PC-3 (cell line): ENCODE measurements around the gene PDHB.
A peak's percentile ranks its signal among the peaks of the same experiment; 100 is the strongest.

ENCODE experiments used
- EZH2 ChIP-seq: fragments of 300-600 bp; sonication (generic); IDR thresholded peaks from one replicate; pipeline ENCODE4 v1.6.1; 2017; ENCODE audit warnings: antibody characterized with exemption, mild to moderate bottlenecking, low read length; ENCODE audit not compliant: unreplicated experiment
- TF ChIP-seq, protein P1 (sequence below): fragments of 300-600 bp; sonication (generic); conservative IDR thresholded peaks from 2 replicates; pipeline ENCODE4 v1.5.1; 2017; ENCODE audit warnings: antibody characterized with exemption, low read depth, mild to moderate bottlenecking, low read length

DNA sequence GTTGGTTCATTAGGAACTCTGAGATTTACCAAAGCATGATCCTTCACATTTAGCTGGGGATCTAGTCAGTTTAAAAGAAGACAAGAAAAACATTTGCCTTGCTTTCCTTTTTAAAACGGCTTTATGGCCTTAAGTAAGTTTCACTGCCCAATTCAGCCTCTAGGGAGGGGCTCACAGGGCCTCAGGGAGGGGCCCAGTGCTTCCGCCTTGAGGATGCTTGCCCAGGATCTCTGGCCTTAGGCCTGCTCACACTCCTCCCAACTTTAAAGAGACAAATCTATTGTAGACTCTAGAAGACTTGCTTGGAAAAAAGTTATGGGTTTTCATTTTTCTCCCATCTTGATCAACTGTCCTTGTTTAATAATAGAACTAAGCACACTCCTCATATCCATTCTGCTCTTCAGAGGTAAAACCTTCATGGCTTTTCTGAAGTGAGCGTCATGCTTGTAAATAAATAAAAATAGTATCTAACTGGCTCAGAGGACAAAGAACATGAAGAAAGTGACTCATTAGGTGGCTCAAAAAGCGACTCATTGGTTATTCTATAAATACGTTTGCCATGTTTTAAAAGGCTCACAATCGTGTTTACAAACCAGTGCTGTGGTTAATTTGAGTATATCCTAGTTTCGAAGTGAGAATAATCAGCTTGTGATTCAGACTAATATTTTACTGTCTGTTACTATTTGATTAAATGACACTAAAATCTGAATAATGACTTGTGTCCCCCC, 13.7 kb downstream of the PDHB start:
- TF ChIP-seq, protein P1, sequence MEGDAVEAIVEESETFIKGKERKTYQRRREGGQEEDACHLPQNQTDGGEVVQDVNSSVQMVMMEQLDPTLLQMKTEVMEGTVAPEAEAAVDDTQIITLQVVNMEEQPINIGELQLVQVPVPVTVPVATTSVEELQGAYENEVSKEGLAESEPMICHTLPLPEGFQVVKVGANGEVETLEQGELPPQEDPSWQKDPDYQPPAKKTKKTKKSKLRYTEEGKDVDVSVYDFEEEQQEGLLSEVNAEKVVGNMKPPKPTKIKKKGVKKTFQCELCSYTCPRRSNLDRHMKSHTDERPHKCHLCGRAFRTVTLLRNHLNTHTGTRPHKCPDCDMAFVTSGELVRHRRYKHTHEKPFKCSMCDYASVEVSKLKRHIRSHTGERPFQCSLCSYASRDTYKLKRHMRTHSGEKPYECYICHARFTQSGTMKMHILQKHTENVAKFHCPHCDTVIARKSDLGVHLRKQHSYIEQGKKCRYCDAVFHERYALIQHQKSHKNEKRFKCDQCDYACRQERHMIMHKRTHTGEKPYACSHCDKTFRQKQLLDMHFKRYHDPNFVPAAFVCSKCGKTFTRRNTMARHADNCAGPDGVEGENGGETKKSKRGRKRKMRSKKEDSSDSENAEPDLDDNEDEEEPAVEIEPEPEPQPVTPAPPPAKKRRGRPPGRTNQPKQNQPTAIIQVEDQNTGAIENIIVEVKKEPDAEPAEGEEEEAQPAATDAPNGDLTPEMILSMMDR = peak; percentile 19; the same call in 1 of the 2 replicates
- no peak for TF ChIP-seq EZH2
